GM12878 (cell line): Measurements from ENCODE around the gene SESN3. TPM values are rescaled to one million over a fixed set of nuclear protein-coding genes. Genes with fewer than 3 reads are reported as not detected.
A peak's percentile ranks its signal among the peaks of the same experiment; 100 is the strongest.

Experiments
- ATAC-seq: fragments of 200-7000 bp; cut with Tn5 transposase; 3 replicates; pipeline ENCODE4 v1.9.1; 2020; ENCODE audit warnings: mild to moderate bottlenecking, moderate library complexity
- BruUV-seq: library from RNA; stranded (reverse); fragments of 400-500 nt; replicated peaks from 2 replicates; lab custom pipeline; 2021; lab: Mats Ljungman, UMichigan
- CTCF ChIA-PET: fragments of 300-600 bp; sonication (Branson Sonifier 250); formaldehyde crosslinking; extraction: SDS; loops from one replicate; lab custom pipeline; 2021; ENCODE audit warnings: inconsistent platforms; lab: Yijun Ruan, JAX
- POLR2A ChIA-PET: fragments of 350-600 bp; formaldehyde crosslinking; extraction: SDS; loops from one replicate; lab custom pipeline; 2021; ENCODE audit warnings: inconsistent platforms; lab: Charles Lee
- RAD21 ChIA-PET: fragments of 300-600 bp; sonication (Branson Sonifier 250); formaldehyde crosslinking; loops from one replicate; lab custom pipeline; 2023; ENCODE audit warnings: antibody characterized with exemption; ENCODE audit not compliant: unreplicated experiment; lab: Charles Lee
- SMC1A ChIA-PET: fragments of 300-600 bp; sonication (Branson Sonifier 250); formaldehyde crosslinking; loops from one replicate; lab custom pipeline; 2023; ENCODE audit not compliant: unreplicated experiment, uncharacterized antibody; lab: Charles Lee
- DNase-seq: peaks from one replicate; pipeline ENCODE4 v3.0.0-alpha.2; 2011; ENCODE audit warnings: low read depth, low spot score
- FAIRE-seq: peaks from 3 replicates; lab custom pipeline; 2011; peaks lifted over from hg19 to GRCh38; lab: Jason Lieb, UNC
- H2AFZ ChIP-seq: 2 replicates; pipeline ENCODE4 v1.6.0; 2011; ENCODE audit warnings: low read depth, low read length, control low read depth; ENCODE audit not compliant: control insufficient read depth
- H3K27ac ChIP-seq: 2 replicates; pipeline ENCODE4 v1.5.1; 2011; ENCODE audit warnings: control low read depth; ENCODE audit not compliant: control insufficient read depth, insufficient read depth
- H3K27me3 ChIP-seq, 2 experiments: replicated peaks in 1 of 2; 2 replicates each; pipeline versions ENCODE4 v1.6.0 to v1.6.1; 2011; ENCODE audit warnings: low read length in 1 of 2; ENCODE audit not compliant: control insufficient read depth in 2 of 2, insufficient read depth in 2 of 2
- H3K36me3 ChIP-seq, 2 experiments: 2 replicates each; pipeline ENCODE4 v1.5.1; 2011; ENCODE audit warnings: low read length in 1 of 2; ENCODE audit not compliant: control insufficient read depth in 2 of 2, insufficient read depth in 2 of 2
- H3K4me1 ChIP-seq: 2 replicates; pipeline ENCODE4 v1.6.1; 2011; ENCODE audit warnings: mild to moderate bottlenecking, low read length, moderate library complexity, mixed read lengths; ENCODE audit not compliant: control insufficient read depth, insufficient read depth
- H3K4me2 ChIP-seq: 2 replicates; pipeline ENCODE4 v1.6.0; 2011; ENCODE audit warnings: control low read depth; ENCODE audit not compliant: control insufficient read depth, insufficient read depth
- H3K4me3 ChIP-seq: fragments of 200-600 bp; sonication (generic); 2 replicates; pipeline ENCODE4 v1.5.1; 2016
- H3K79me2 ChIP-seq: 2 replicates; pipeline ENCODE4 v1.6.0; 2011; ENCODE audit warnings: low read length; ENCODE audit not compliant: control insufficient read depth, insufficient read depth
- H3K9ac ChIP-seq: 2 replicates; pipeline ENCODE4 v1.8.0; 2011; ENCODE audit warnings: low read length, control low read depth, mixed read lengths; ENCODE audit not compliant: control insufficient read depth, insufficient read depth
- H3K9me3 ChIP-seq: replicated peaks from 3 replicates; pipeline ENCODE4 v1.5.1; 2011; ENCODE audit warnings: mild to moderate bottlenecking, low read length; ENCODE audit not compliant: control insufficient read depth, insufficient read depth
- H4K20me1 ChIP-seq: 2 replicates; pipeline ENCODE4 v1.6.0; 2011; ENCODE audit not compliant: control insufficient read depth, insufficient read depth
- BHLHE40 ChIP-seq, 2 experiments: fragments of 450-650 bp in 1 of 2; IDR thresholded peaks; 2 replicates each; pipeline ENCODE4 v1.6.1; 2011 to 2017; ENCODE audit warnings: low read depth in 2 of 2, borderline replicate concordance in 1 of 2, improper control_type of control experiment in 1 of 2, low read length in 1 of 2, mild to moderate bottlenecking in 1 of 2
- BMI1 ChIP-seq: fragments of 450-650 bp; IDR thresholded peaks from 2 replicates; pipeline ENCODE4 v1.6.1; 2016; ENCODE audit warnings: mild to moderate bottlenecking, moderate library complexity, borderline replicate concordance
- CEBPB ChIP-seq, 2 experiments: fragments of 150-350 bp in 1 of 2; IDR thresholded peaks; 2 replicates each; pipeline ENCODE4 v1.6.1; 2012 to 2014; ENCODE audit warnings: low read depth in 2 of 2, low read length in 2 of 2, borderline replicate concordance in 1 of 2, inconsistent platforms in 1 of 2
- DPF2 ChIP-seq: fragments of 450-650 bp; IDR thresholded peaks from 2 replicates; pipeline ENCODE4 v1.6.1; 2017; ENCODE audit warnings: mild to moderate bottlenecking
- EZH2 ChIP-seq: IDR thresholded peaks from 2 replicates; pipeline ENCODE4 v1.6.1; 2012; ENCODE audit warnings: low read depth, mild to moderate bottlenecking, control low read depth, inconsistent platforms, low read length, borderline replicate concordance; ENCODE audit not compliant: control insufficient read depth
- GABPA ChIP-seq: IDR thresholded peaks from 2 replicates; pipeline ENCODE4 v1.6.1; 2014; ENCODE audit warnings: antibody characterized with exemption, low read depth, mild to moderate bottlenecking, inconsistent platforms
- IKZF2 ChIP-seq, 2 experiments: fragments of 450-650 bp; IDR thresholded peaks; 2 replicates each; pipeline ENCODE4 v1.6.1; 2017; ENCODE audit warnings: mild to moderate bottlenecking in 2 of 2, moderate library complexity in 2 of 2
- MEF2B ChIP-seq: fragments of 450-650 bp; IDR thresholded peaks from 2 replicates; pipeline ENCODE4 v1.6.1; 2018; ENCODE audit warnings: mild to moderate bottlenecking, moderate library complexity; ENCODE audit not compliant: partially characterized antibody, poor library complexity, severe bottlenecking
- NKRF ChIP-seq: fragments of 450-650 bp; conservative IDR thresholded peaks from 2 replicates; pipeline ENCODE4 v1.6.1; 2017; ENCODE audit warnings: mild to moderate bottlenecking, moderate library complexity
- RAD21 ChIP-seq: IDR thresholded peaks from 2 replicates; pipeline ENCODE4 v1.6.1; 2011; ENCODE audit warnings: mild to moderate bottlenecking, low read depth, low read length, moderate library complexity; ENCODE audit not compliant: insufficient read depth
- SUZ12 ChIP-seq: fragments of 200-600 bp; sonication (generic); IDR thresholded peaks from one replicate; pipeline ENCODE4 v1.6.1; 2018; ENCODE audit warnings: antibody characterized with exemption, mild to moderate bottlenecking; ENCODE audit not compliant: unreplicated experiment
- ZZZ3 ChIP-seq: IDR thresholded peaks from 2 replicates; pipeline ENCODE4 v1.6.1; 2011; ENCODE audit warnings: low read depth; ENCODE audit not compliant: control insufficient read depth, insufficient read length
- WGBS: methylation state at CpG from one replicate; pipeline ENCODE4 v1.1.6; 2016; ENCODE audit warnings: low lambda C conversion rate; ENCODE audit not compliant: insufficient replicate concordance, insufficient coverage; ENCODE audit errors: missing lambda C conversion rate; 5-methylcytosine and 5-hydroxymethylcytosine counted together
- in situ Hi-C: fragments of 300-500 bp; cut with MboI; formaldehyde crosslinking; loops from 9 replicates; pipeline ENCODE4 v1.14.3; 2018; ENCODE audit warnings: mixed read lengths
- intact Hi-C: fragments of 100-400 bp; cut with micrococcal nuclease; formaldehyde crosslinking; loops from one replicate; pipeline ENCODE4 v1.14.2; 2022; ENCODE audit not compliant: unreplicated experiment
- polyA plus RNA-seq, 11 experiments: library from polyadenylated mRNA; depleted of rRNA in 4 of 11; unstranded in 6 of 11; stranded (reverse) in 5 of 11; fragments of >200 nt; fragmentation: Nextera tagmentation in 4 of 11; fragmentation: Illumina TruSeq in 1 of 11; extraction: Ambion mirVana in 4 of 11; extraction: Trizol in 1 of 11; gene quantifications; 1 replicate in 1 of 11; 2 replicates in 10 of 11; pipeline versions ENCODE4 v1.2.1 to v1.2.3, GENCODE V29; 2011 to 2016; ENCODE audit warnings: inconsistent platforms in 2 of 11, missing spikeins in 2 of 11, low read depth in 1 of 11
- total RNA-seq, 4 experiments: library from RNA; depleted of rRNA in 3 of 4; stranded (reverse); fragments of >200 nt in 3 of 4; fragmentation: Illumina TruSeq in 1 of 4; extraction: Trizol in 1 of 4; gene quantifications; 2 replicates each; pipeline versions ENCODE4 v1.2.1 to v1.2.3, GENCODE V29; 2013 to 2021

The SESN3 gene
- total and polyA plus RNA-seq, 10 of the 15 experiments (the other 5 are each of a cell fraction or from before 2014, with no cell fraction given): 0.64 to 6.7 (median 3.0) TPM

GRCh38 chr11:95229993-95230809 lies 801 bp downstream of the SESN3 start:
- Histone ChIP-seq H3K27me3 (peaks cover 0 to 27% of the 10 kb centered on the region in 2 experiments; a peak in 2 of 4 replicates), H3K27ac (no peak overlapping the region), H3K36me3 (no peaks in the 10 kb centered on the region), H3K4me3 (peak overlapping the region; percentile 62; the same call in 1 of the 2 replicates), H2AFZ (peak overlapping the region; percentile 54), H3K9me3 (no peaks in the 10 kb centered on the region), H3K4me1 (peaks cover 8% of the 10 kb centered on the region), H3K9ac (peak overlapping the region; percentile 11; the same call in 1 of the 2 replicates), H4K20me1 (no peaks in the 10 kb centered on the region)
- RAD21 ChIA-PET: interaction anchor here (0.9 to 5.4 kb wide), 39 partner anchors 11 to 562 kb away, joined by 3 to 195 read pairs (median 10); partner anchors contain the start of genes CEP57, FAM76B and SRSF8
- intact Hi-C loops: loop anchor here (5.0 kb wide), 4 partner anchors 107 to 552 kb away; no protein-coding TSS in a partner anchor
- POLR2A ChIA-PET: interaction anchor here (0.7 to 5.3 kb wide), 25 partner anchors 9 to 560 kb away, joined by 3 to 160 read pairs (median 6); partner anchors contain the start of genes CEP57 and FAM76B
- FAIRE-seq: no peak
- WGBS: 1% methylated on average over 38 of the region's 42 CpGs
- SMC1A ChIA-PET: interaction anchor here (0.7 to 7.7 kb wide), 39 partner anchors 11 to 568 kb away, joined by 3 to 261 read pairs (median 7); no protein-coding TSS in a partner anchor
- ATAC-seq: no peak
- TF ChIP-seq SUZ12 (peak; percentile 78), ZZZ3 (no peak), IKZF2 (IDR thresholded peaks at IDR 0.05) (peak in 1 of 2 experiments; percentile 23; a peak in 1 of 4 replicates), RAD21 (no peak), DPF2 (0 out of 2 replicates have a peak, but pooled peaks have one; percentile 7), CEBPB (IDR thresholded peaks at IDR 0.05; ENCODE audit: borderline replicate concordance in 1 of 2, low read depth in 2 of 2, low read length in 2 of 2) (no peak), NKRF (0 out of 2 replicates have a peak, but pooled peaks have one; percentile 40), BMI1 (peak; percentile 38; the same call in 1 of the 2 replicates), MEF2B (peak; percentile 24), BHLHE40 (IDR thresholded peaks at IDR 0.05; ENCODE audit: borderline replicate concordance in 1 of 2, low read depth in 2 of 2, low read length in 1 of 2) (no peak), EZH2 (peak; percentile 51; the same call in 1 of the 2 replicates), GABPA (no peak)
- TF ChIP-seq, all 136 proteins: peak for 7
- in situ Hi-C loops: no loop called here
- H3K4me2 ChIP-seq: peak overlapping the region; percentile 87
- no TSS peak for BruUV-seq
- no peak for DNase-seq
- CTCF ChIA-PET: interaction anchor here (0.7 to 5.8 kb wide), 22 partner anchors 7 to 1078 kb away, joined by 3 to 82 read pairs (median 5); no protein-coding TSS in a partner anchor
- H3K79me2 ChIP-seq: no peaks in the 10 kb centered on the region
